Smooth muscle cell (in vitro differentiated cells): ENCODE data around the gene YDJC. TPM values are rescaled to one million over a fixed set of nuclear protein-coding genes. Genes with fewer than 3 reads are reported as not detected.
A peak's percentile ranks its signal among the peaks of the same experiment; 100 is the strongest.

Source experiments
- DNase-seq: peaks from one replicate; lab custom pipeline; 2025; ENCODE audit not compliant: unreplicated experiment; lab: John Stamatoyannopoulos, UW
- H2AFZ ChIP-seq: fragments of 200-600 bp; sonication (generic); 2 replicates; pipeline ENCODE4 v1.6.0; 2016; ENCODE audit warnings: antibody characterized with exemption, low read depth, mild to moderate bottlenecking
- H3F3A ChIP-seq: fragments of 200-600 bp; sonication (generic); 2 replicates; pipeline ENCODE4 v1.6.0; 2017; ENCODE audit warnings: antibody characterized with exemption, low read depth
- H3K27ac ChIP-seq: fragments of 200-600 bp; sonication (generic); 2 replicates; pipeline ENCODE4 v1.5.1; 2016; ENCODE audit warnings: low read depth, mild to moderate bottlenecking
- H3K27me3 ChIP-seq: fragments of 200-600 bp; sonication (generic); 2 replicates; pipeline ENCODE4 v1.6.1; 2016; ENCODE audit warnings: low read depth, mild to moderate bottlenecking
- H3K36me3 ChIP-seq: fragments of 200-600 bp; sonication (generic); 2 replicates; pipeline ENCODE4 v1.5.1; 2016; ENCODE audit warnings: low read depth
- H3K4me1 ChIP-seq: fragments of 200-600 bp; sonication (generic); 2 replicates; pipeline ENCODE4 v1.5.1; 2016; ENCODE audit warnings: low read depth
- H3K4me2 ChIP-seq: fragments of 200-600 bp; sonication (generic); 2 replicates; pipeline ENCODE4 v1.6.0; 2016; ENCODE audit warnings: mild to moderate bottlenecking
- H3K4me3 ChIP-seq: fragments of 200-600 bp; sonication (generic); 2 replicates; pipeline ENCODE4 v1.5.1; 2016; ENCODE audit warnings: mild to moderate bottlenecking
- H3K79me2 ChIP-seq: fragments of 200-600 bp; sonication (generic); 2 replicates; pipeline ENCODE4 v1.6.0; 2016; ENCODE audit warnings: low read depth, mild to moderate bottlenecking
- H3K9ac ChIP-seq: fragments of 200-600 bp; sonication (generic); 2 replicates; pipeline ENCODE4 v1.6.0; 2016; ENCODE audit warnings: low read depth
- H3K9me3 ChIP-seq: fragments of 200-600 bp; sonication (generic); replicated peaks from 2 replicates; pipeline ENCODE4 v1.5.1; 2016; ENCODE audit warnings: low read depth
- H4K20me1 ChIP-seq: fragments of 200-600 bp; sonication (generic); 2 replicates; pipeline ENCODE4 v1.6.0; 2016; ENCODE audit warnings: low read depth
- CTCF ChIP-seq: fragments of 200-600 bp; sonication (generic); IDR thresholded peaks from 2 replicates; pipeline ENCODE4 v1.5.1; 2017; ENCODE audit warnings: borderline replicate concordance, mild to moderate bottlenecking, antibody characterized with exemption; ENCODE audit not compliant: insufficient read depth, poor library complexity, severe bottlenecking
- WGBS: methylation state at CpG from one replicate; pipeline ENCODE4 v1.1.7; 2016; ENCODE audit warnings: low lambda C conversion rate; 5-methylcytosine and 5-hydroxymethylcytosine counted together
- polyA plus RNA-seq: library from polyadenylated mRNA; unstranded; fragments of >200 nt; fragmentation: Nextera tagmentation; extraction: Ambion mirVana; gene quantifications from 2 replicates; pipeline ENCODE4 v1.2.1, GENCODE V29; 2016
- total RNA-seq: library from RNA; depleted of rRNA; stranded (reverse); fragments of >200 nt; gene quantifications from 2 replicates; pipeline ENCODE4 v1.2.3, GENCODE V29; 2014

The YDJC gene
- total and polyA plus RNA-seq, 2 experiments from 2014 or later, result 15.2 to 19.3 TPM

- H3K4me3 ChIP-seq, result no peak overlapping the region
- H3K9ac ChIP-seq, result no peak overlapping the region
- peak overlapping the region; percentile 11 for H3K27ac ChIP-seq
- H2AFZ ChIP-seq, result no peak overlapping the region
- DNase-seq, result no peak
- WGBS, result 86% methylated on average over 5 of the region's 5 CpGs
- H3K9me3 ChIP-seq, result no peaks in the 10 kb centered on the region
- H3K27me3 ChIP-seq, result no peaks in the 10 kb centered on the region
- peaks cover 10% of the 10 kb centered on the region for H3K36me3 ChIP-seq
- H4K20me1 ChIP-seq, result peaks cover 100% of the 10 kb centered on the region
- H3K4me2 ChIP-seq, result no peak overlapping the region
- no peaks in the 10 kb centered on the region for H3F3A ChIP-seq
- no peak for TF ChIP-seq CTCF
- peaks cover 99% of the 10 kb centered on the region for H3K79me2 ChIP-seq
- H3K4me1 ChIP-seq, result no peaks in the 10 kb centered on the region
Measured at GRCh38 chr22:21594865-21595452, 34.9 kb downstream of the YDJC start.

GRCh38 chr22:21593406-21594232 lies 36.2 kb downstream of the YDJC start:
- Histone ChIP-seq H3K79me2 (peaks cover 99% of the 10 kb centered on the region), H3K9me3 (no peaks in the 10 kb centered on the region)

GRCh38 chr22:21592422-21592821 lies 37.4 kb downstream of the YDJC start:
- Histone ChIP-seq H2AFZ (no peak overlapping the region), H3K9ac (no peak overlapping the region), H3K9me3 (no peaks in the 10 kb centered on the region), H3K4me1 (no peaks in the 10 kb centered on the region), H3K36me3 (peaks cover 10% of the 10 kb centered on the region), H3F3A (no peaks in the 10 kb centered on the region), H3K4me2 (no peak overlapping the region), H4K20me1 (peaks cover 100% of the 10 kb centered on the region), H3K27ac (no peak overlapping the region), H3K27me3 (no peaks in the 10 kb centered on the region), H3K4me3 (no peak overlapping the region), H3K79me2 (peaks cover 100% of the 10 kb centered on the region)
- 95% methylated on average over 3 of the region's 3 CpGs for WGBS
- DNase-seq, result no peak
- no peak for TF ChIP-seq CTCF

More at GRCh38 chr22:21593406-21594232, 36.2 kb downstream of the YDJC start:
- Histone ChIP-seq H3K27ac (no peak overlapping the region), H3K27me3 (no peaks in the 10 kb centered on the region), H3F3A (no peaks in the 10 kb centered on the region), H3K4me3 (no peak overlapping the region), H2AFZ (no peak overlapping the region), H3K36me3 (peaks cover 10% of the 10 kb centered on the region), H3K4me2 (no peak overlapping the region), H4K20me1 (peaks cover 100% of the 10 kb centered on the region), H3K9ac (no peak overlapping the region), H3K4me1 (no peaks in the 10 kb centered on the region)
- DNase-seq, result no peak
- 91% methylated on average over 11 of the region's 11 CpGs for WGBS
- TF ChIP-seq CTCF, result peak; percentile 16

GRCh38 chr22:21591695-21592094 lies 38.1 kb downstream of the YDJC start:
- Histone ChIP-seq H3K4me2 (no peak overlapping the region), H2AFZ (no peak overlapping the region), H3K4me1 (no peaks in the 10 kb centered on the region), H3K4me3 (no peak overlapping the region), H3K36me3 (peaks cover 10% of the 10 kb centered on the region), H3K9me3 (no peaks in the 10 kb centered on the region), H3K79me2 (peaks cover 100% of the 10 kb centered on the region), H3K27ac (no peak overlapping the region), H3K9ac (no peak overlapping the region), H3K27me3 (no peaks in the 10 kb centered on the region), H3F3A (no peaks in the 10 kb centered on the region), H4K20me1 (peaks cover 100% of the 10 kb centered on the region)
- TF ChIP-seq CTCF, result no peak
- WGBS, result 95% methylated on average over 9 of the region's 9 CpGs
- no peak for DNase-seq
